ENCODE results near the gene C17orf78.
"Not testable (repeated sequence)": the region's sequence is repeated elsewhere in the genome, so short reads cannot be mapped to it uniquely, and the experiment has no call there.

Gene C17orf78

GRCh38 chr17:37375706-37376105 lies at the start of gene C17orf78:
Gene C17orf78 (plus strand): TSS chr17:37375985. CDS start chr17:37376093, 108 bp downstream.
- DNase-seq (ENCODE audit: low read depth in 2 of 2), result no peak

GRCh38 chr17:37327341-37328090 lies 48.3 kb upstream of the C17orf78 start:
- no peak for DNase-seq (ENCODE audit: low read depth in 2 of 2)

GRCh38 chr17:37338847-37339246 lies 36.9 kb upstream of the C17orf78 start:
- DNase-seq (ENCODE audit: low read depth in 2 of 2), result no peak

GRCh38 chr17:37339321-37339720 lies 36.5 kb upstream of the C17orf78 start:
- no peak for DNase-seq (ENCODE audit: low read depth in 2 of 2)

GRCh38 chr17:37340804-37341203 lies 35.0 kb upstream of the C17orf78 start:
- DNase-seq (ENCODE audit: low read depth in 2 of 2), result no peak

GRCh38 chr17:37342589-37342988 lies 33.2 kb upstream of the C17orf78 start:
- no peak for DNase-seq (ENCODE audit: low read depth in 2 of 2)

- DNase-seq (ENCODE audit: low read depth in 2 of 2), result no peak
These were observed 31.3 kb upstream of the C17orf78 start for GRCh38 chr17:37344519-37344918.

- not testable (repeated sequence) for DNase-seq (ENCODE audit: low read depth in 2 of 2)
These were observed 28.9 kb upstream of the C17orf78 start for GRCh38 chr17:37346863-37347402.

- not testable (repeated sequence) for DNase-seq (ENCODE audit: low read depth in 2 of 2)
These were observed 18.8 kb upstream of the C17orf78 start for GRCh38 chr17:37356796-37357569.

- DNase-seq (ENCODE audit: low read depth in 2 of 2), result peak in 1 of 2 donors; percentile 8
These were observed 17.5 kb upstream of the C17orf78 start for GRCh38 chr17:37358098-37358829.

GRCh38 chr17:37358830-37359681 lies 16.7 kb upstream of the C17orf78 start:
- peak; percentile 84 to 85 for DNase-seq (ENCODE audit: low read depth in 2 of 2)

GRCh38 chr17:37359682-37360188 lies 16.1 kb upstream of the C17orf78 start:
- DNase-seq (ENCODE audit: low read depth in 2 of 2), result no peak

GRCh38 chr17:37360632-37361031 lies 15.2 kb upstream of the C17orf78 start:
- no peak for DNase-seq (ENCODE audit: low read depth in 2 of 2)

- no peak for DNase-seq (ENCODE audit: low read depth in 2 of 2)
These were observed 14.2 kb upstream of the C17orf78 start for GRCh38 chr17:37361543-37361942.

GRCh38 chr17:37365589-37365988 lies 10.2 kb upstream of the C17orf78 start:
- no peak for DNase-seq (ENCODE audit: low read depth in 2 of 2)

- DNase-seq (ENCODE audit: low read depth in 2 of 2), result no peak
These were observed 7.2 kb upstream of the C17orf78 start for GRCh38 chr17:37368577-37368976.

- DNase-seq (ENCODE audit: low read depth in 2 of 2), result peak in 1 of 2 donors; percentile 29
These were observed 2.1 kb upstream of the C17orf78 start for GRCh38 chr17:37373530-37374159.

- no peak for DNase-seq (ENCODE audit: low read depth in 2 of 2)
These were observed 6.3 kb downstream of the C17orf78 start for GRCh38 chr17:37382056-37382455.

GRCh38 chr17:37384560-37385149 lies 8.9 kb downstream of the C17orf78 start:
- DNase-seq (ENCODE audit: low read depth in 2 of 2), result no peak

GRCh38 chr17:37385474-37385990 lies 9.7 kb downstream of the C17orf78 start:
- no peak for DNase-seq (ENCODE audit: low read depth in 2 of 2)
